GM18519 (cell line): Measurements from ENCODE around the gene IFNL2.

Source experiments
- ATAC-seq: cut with Tn5 transposase; IDR thresholded peaks from one replicate; pipeline ENCODE4 v1.9.1; 2021; ENCODE audit warnings: mild to moderate bottlenecking, moderate library complexity; ENCODE audit not compliant: unreplicated experiment, low FRiP score

Gene IFNL2

DNA sequence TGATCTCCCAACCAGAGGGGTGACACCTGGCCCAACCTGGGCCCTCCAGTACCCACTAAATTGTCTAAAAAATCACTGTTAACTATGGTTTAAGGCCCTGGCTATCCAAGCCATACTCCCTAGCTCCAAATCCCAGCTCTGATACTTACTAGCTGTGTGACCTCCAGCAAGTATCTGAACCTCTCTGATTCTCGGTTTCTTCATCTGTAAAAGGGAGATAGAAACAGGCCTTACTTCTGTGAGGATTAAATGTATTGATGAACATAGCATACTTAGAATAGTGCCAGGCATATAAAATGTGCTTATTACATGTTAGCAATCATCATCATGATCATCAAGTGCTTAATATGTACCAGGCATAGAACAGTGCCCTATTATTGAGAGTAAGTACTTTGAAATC lies 47.7 kb downstream of the IFNL2 start:
- no peak for ATAC-seq

DNA sequence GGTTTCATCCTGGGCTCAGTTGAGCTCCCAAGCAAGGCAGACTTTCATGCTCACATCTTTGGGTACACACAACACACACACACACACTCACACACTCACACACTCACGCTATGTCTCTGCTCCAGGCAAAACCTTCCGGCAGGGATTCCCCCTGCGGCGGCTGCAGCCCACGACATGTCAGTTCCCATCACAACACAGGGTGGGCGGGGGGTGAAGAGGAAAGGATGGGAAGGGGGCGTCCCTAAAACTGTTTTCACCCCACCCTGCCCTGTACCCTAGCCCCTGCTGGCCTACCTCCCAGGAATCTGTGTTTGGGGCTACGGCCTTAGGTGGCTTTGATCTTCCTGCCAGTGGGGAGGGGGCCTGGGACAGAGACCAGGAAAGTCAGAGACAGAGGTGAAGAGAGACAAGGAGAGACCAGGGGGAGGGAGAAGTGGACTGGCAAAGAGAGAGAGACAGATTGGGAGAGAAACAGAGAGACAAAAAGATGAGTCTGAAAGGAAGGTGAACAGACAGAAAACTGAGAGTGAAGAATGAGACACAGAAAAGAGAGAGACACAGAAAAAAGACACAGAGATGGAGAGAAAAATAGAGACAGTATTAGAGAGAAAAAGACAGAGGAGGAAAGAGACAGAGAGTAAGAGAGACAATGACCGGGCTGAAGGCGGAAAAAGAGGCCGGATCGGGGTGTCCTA lies 48.6 kb downstream of the IFNL2 start:
- no peak for ATAC-seq

DNA sequence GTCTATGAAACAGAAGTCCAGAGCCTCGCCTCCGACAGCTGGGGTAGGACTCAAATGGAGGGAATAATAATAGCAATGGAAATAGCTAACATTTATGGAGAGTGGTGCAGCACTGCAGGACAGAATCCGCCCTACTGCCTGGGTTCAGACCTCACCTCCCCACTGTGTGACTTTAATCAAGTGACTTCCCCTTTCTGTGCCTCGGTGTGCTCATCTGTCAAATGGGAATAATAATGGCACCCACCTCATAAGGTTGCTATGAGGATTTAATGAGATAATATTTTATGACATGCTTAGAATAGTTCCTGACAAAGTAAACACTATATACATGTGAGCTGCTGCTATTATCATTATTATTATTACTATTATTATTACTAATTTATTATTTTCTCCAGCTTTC lies 49.3 kb downstream of the IFNL2 start:
- ATAC-seq = no peak

DNA sequence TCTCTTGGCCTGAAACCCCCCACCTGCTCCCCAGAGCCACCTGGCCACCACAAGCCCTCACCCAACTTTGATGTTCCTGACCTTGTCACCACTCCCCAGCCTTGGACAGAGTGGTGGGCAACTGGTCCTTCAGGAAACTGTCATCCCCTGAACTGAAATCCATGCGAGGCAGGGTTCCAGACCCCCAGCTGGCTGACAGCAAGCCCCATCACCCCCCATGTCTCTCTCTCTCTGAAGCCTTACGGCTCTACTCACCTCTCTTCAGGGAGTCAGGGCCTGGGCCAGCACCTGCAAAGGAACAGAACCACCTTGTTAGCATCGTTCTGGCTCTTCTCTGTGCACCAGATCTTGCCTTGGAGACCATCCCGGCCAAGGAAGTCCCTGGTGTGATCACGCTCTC lies 49.9 kb downstream of the IFNL2 start:
- ATAC-seq = no peak

DNA sequence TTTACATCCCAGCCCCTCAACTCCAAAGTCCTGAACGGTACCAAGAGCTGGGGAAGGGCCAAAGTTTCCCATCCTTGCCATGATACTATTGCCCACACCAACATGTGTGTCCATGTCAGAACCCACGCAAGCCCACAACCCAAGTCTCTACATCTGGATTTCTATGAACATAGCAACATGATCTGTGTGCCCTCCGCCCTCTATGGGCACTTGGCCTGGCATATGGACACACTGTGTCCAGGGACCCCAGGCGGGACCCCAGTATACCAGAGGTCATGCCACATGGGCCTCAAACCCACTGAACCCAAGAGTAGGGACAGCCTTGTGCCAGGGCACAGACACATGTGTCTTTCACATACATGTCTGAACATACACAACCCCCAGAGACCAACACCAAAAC lies 50.5 kb downstream of the IFNL2 start:
- no peak for ATAC-seq

DNA sequence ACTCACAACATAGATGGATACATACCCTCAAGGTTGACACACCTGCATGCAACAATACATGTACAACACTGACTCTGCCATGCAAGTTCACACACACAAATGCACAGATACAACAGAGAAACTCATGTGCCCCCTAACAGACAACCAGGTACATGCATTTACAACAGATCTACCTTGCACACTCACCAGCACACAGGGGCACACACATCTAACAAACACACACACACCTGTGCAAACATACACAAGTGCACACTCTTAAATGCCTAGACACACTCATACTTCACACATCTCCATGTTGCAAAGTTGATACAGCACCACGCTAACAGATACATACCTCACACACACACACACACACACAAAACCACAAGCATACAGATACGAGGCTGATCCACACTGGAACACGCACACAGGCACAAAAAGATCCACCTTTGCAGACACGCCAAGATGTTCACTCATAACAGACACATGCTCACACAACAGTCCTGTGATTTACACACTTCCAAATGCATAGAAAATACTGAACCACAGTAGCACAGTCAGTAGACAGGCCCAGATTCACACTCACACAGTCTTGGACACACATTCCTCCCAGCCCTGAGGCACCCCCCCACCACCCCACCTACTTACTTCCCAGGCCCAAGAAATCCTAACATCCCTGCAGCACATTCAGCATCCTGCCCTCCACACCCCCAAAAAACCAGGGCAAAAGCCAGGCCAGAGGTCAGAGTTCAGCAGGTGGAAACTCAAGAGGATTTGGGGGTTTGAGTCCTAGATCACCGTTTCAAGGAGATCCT lies 51.1 kb downstream of the IFNL2 start:
- no peak for ATAC-seq
